Hepatocyte (in vitro differentiated cells): ENCODE results near the gene TCEANC2. TPM values are rescaled to one million over a fixed set of nuclear protein-coding genes. Genes with fewer than 3 reads are reported as not detected.

ENCODE experiments used
- DNase-seq: peaks from one replicate; pipeline ENCODE4 v3.0.0-alpha.2; 2016; ENCODE audit warnings: low spot score
- H2AFZ ChIP-seq: fragments of 200-600 bp; sonication (generic); 2 replicates; pipeline ENCODE4 v1.6.0; 2016; ENCODE audit warnings: antibody characterized with exemption, mild to moderate bottlenecking
- H3K27ac ChIP-seq: fragments of 200-600 bp; sonication (generic); 2 replicates; pipeline ENCODE4 v1.5.1; 2016; ENCODE audit warnings: mild to moderate bottlenecking
- H3K27me3 ChIP-seq: fragments of 200-600 bp; sonication (generic); 2 replicates; pipeline ENCODE4 v1.6.1; 2016
- H3K36me3 ChIP-seq: fragments of 200-600 bp; sonication (generic); replicated peaks from 2 replicates; pipeline ENCODE4 v1.5.1; 2016; ENCODE audit warnings: low read depth; ENCODE audit not compliant: insufficient read depth
- H3K4me1 ChIP-seq: fragments of 200-600 bp; sonication (generic); 2 replicates; pipeline ENCODE4 v1.5.1; 2016; ENCODE audit warnings: mild to moderate bottlenecking, moderate library complexity; ENCODE audit not compliant: insufficient read depth
- H3K4me2 ChIP-seq: fragments of 200-600 bp; sonication (generic); 2 replicates; pipeline ENCODE4 v1.6.0; 2016
- H3K4me3 ChIP-seq: fragments of 200-600 bp; sonication (generic); 2 replicates; pipeline ENCODE4 v1.5.1; 2016; ENCODE audit warnings: mild to moderate bottlenecking
- H3K79me2 ChIP-seq: fragments of 200-600 bp; sonication (generic); 2 replicates; pipeline ENCODE4 v1.6.0; 2017; ENCODE audit warnings: mild to moderate bottlenecking
- H3K9me2 ChIP-seq: fragments of 200-600 bp; sonication (generic); replicated peaks from 2 replicates; pipeline ENCODE4 v1.6.0; 2017; ENCODE audit warnings: mild to moderate bottlenecking; ENCODE audit not compliant: insufficient read depth
- H3K9me3 ChIP-seq: fragments of 200-600 bp; sonication (generic); 2 replicates; pipeline ENCODE4 v1.5.1; 2016; ENCODE audit warnings: low read depth, mild to moderate bottlenecking
- H4K20me1 ChIP-seq: fragments of 200-600 bp; sonication (generic); 2 replicates; pipeline ENCODE4 v1.6.0; 2016; ENCODE audit warnings: mild to moderate bottlenecking; ENCODE audit not compliant: insufficient read depth, poor library complexity, severe bottlenecking
- EZH2 ChIP-seq: fragments of 200-600 bp; sonication (generic); IDR thresholded peaks from 2 replicates; pipeline ENCODE4 v1.6.1; 2016; ENCODE audit warnings: antibody characterized with exemption, mild to moderate bottlenecking, borderline replicate concordance
- EZH2phosphoT487 ChIP-seq: fragments of 200-600 bp; sonication (generic); IDR thresholded peaks from one replicate; pipeline ENCODE4 v1.6.1; 2018; ENCODE audit warnings: antibody characterized with exemption, mild to moderate bottlenecking, low read depth, moderate library complexity; ENCODE audit not compliant: unreplicated experiment, severe bottlenecking
- WGBS: methylation state at CpG from one replicate; pipeline ENCODE4 v1.1.6; 2016; ENCODE audit warnings: low lambda C conversion rate; ENCODE audit errors: missing lambda C conversion rate; 5-methylcytosine and 5-hydroxymethylcytosine counted together
- polyA plus RNA-seq: library from polyadenylated mRNA; unstranded; fragments of >200 nt; fragmentation: Nextera tagmentation; extraction: Ambion mirVana; gene quantifications from 2 replicates; pipeline ENCODE4 v1.2.1, GENCODE V29; 2016
- total RNA-seq: library from RNA; depleted of rRNA; stranded (reverse); fragments of >200 nt; gene quantifications from 2 replicates; pipeline ENCODE4 v1.2.3, GENCODE V29; 2014
- TF ChIP-seq, protein P1 (sequence below): fragments of 200-600 bp; sonication (generic); IDR thresholded peaks from 2 replicates; pipeline ENCODE4 v1.5.1; 2016; ENCODE audit warnings: antibody characterized with exemption, mild to moderate bottlenecking; ENCODE audit not compliant: poor library complexity

The TCEANC2 gene
- total and polyA plus RNA-seq, 2 experiments from 2014 or later, result 3.0 to 3.2 TPM

DNA sequence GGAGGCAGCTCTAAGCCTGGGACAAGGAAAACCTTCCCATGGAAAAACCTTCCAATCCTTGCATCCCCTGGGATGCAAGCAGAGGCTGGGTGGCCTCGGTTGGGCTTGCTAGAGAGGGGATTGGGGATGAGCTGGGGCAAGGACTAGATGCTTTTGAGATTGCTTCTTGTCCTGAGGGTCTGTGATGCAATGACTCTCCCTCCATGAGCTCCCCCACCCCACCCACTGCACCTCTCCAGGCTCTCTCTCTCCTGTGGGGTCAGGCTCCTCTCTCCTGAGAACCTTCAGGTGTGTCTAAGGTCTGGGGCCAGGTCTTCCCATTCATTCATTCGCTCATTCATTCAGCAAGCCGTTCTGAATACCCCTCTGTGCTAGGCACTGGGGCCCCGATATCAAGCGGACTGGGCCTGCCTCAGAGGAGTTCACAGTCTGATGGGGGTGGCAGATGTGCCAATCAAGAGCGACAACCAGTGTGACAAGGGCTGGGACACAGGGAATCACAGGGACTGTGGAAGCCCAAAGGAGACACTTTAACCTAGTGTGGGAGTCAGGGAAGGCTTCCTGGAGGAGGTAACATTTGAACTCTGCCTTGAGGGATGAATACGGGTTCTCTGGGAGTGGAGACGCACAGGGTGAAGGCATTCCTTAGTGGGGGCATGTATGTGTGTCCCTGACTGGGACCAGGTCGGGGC, 41.9 kb upstream of the TCEANC2 start:
- Histone ChIP-seq H3K4me3 (no peak overlapping the region), H3K4me2 (no peak overlapping the region), H3K27me3 (no peaks in the 10 kb centered on the region), H3K9me3 (no peaks in the 10 kb centered on the region), H3K9me2 (no peaks in the 10 kb centered on the region), H3K79me2 (no peaks in the 10 kb centered on the region), H4K20me1 (no peaks in the 10 kb centered on the region), H3K27ac (no peak overlapping the region), H3K4me1 (peaks cover 6% of the 10 kb centered on the region), H2AFZ (no peak overlapping the region), H3K36me3 (no peaks in the 10 kb centered on the region)
- TF ChIP-seq EZH2phosphoT487 (no peak), EZH2 (no peak)
- TF ChIP-seq, protein P1, sequence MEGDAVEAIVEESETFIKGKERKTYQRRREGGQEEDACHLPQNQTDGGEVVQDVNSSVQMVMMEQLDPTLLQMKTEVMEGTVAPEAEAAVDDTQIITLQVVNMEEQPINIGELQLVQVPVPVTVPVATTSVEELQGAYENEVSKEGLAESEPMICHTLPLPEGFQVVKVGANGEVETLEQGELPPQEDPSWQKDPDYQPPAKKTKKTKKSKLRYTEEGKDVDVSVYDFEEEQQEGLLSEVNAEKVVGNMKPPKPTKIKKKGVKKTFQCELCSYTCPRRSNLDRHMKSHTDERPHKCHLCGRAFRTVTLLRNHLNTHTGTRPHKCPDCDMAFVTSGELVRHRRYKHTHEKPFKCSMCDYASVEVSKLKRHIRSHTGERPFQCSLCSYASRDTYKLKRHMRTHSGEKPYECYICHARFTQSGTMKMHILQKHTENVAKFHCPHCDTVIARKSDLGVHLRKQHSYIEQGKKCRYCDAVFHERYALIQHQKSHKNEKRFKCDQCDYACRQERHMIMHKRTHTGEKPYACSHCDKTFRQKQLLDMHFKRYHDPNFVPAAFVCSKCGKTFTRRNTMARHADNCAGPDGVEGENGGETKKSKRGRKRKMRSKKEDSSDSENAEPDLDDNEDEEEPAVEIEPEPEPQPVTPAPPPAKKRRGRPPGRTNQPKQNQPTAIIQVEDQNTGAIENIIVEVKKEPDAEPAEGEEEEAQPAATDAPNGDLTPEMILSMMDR, result no peak
- no peak for DNase-seq
- 88% methylated on average over 9 of the region's 9 CpGs for WGBS

DNA sequence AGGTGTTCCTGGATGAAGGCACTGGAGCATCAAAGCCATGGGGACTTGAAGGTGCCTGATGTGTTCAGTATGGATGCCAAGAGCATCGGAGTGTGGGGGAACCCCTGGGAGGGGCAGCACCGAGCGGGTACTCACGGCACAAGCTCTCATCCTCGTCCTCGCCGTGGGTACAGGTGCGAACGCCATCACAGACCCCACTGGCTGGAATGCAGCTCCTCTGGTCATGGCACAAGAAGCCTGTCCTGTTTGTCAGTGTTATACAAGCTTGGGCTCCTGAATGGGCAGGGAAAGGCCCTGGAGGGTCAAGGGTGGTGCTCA, 41.4 kb upstream of the TCEANC2 start:
- Histone ChIP-seq H2AFZ (no peak overlapping the region), H3K27me3 (no peaks in the 10 kb centered on the region), H3K36me3 (no peaks in the 10 kb centered on the region), H4K20me1 (no peaks in the 10 kb centered on the region), H3K9me2 (no peaks in the 10 kb centered on the region), H3K4me2 (no peak overlapping the region), H3K27ac (no peak overlapping the region), H3K9me3 (no peaks in the 10 kb centered on the region), H3K79me2 (no peaks in the 10 kb centered on the region), H3K4me3 (no peak overlapping the region), H3K4me1 (peaks cover 6% of the 10 kb centered on the region)
- DNase-seq, result no peak
- TF ChIP-seq, protein P1, result no peak
- no peak for TF ChIP-seq EZH2phosphoT487
- 95% methylated on average over 9 of the region's 9 CpGs for WGBS

DNA sequence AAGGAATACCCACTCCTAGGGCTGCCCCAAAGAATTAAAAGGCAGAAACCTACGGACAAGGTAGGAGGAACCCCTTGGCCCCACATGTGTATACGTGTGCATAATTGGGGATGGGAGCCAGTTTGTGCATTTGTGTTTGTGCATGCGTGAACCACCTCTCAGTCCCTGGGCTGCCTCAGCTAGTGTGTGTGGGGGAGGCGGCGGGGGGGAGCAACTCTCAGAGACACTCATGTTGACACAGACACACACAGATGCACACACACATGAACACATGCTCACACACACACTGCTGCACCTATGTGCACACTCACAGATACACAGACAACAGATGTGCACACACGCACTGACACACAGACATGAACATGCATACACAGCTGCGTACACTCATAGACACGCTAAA, 40.5 kb upstream of the TCEANC2 start:
- Histone ChIP-seq H3K4me2 (no peak overlapping the region), H3K36me3 (no peaks in the 10 kb centered on the region), H3K9me2 (no peaks in the 10 kb centered on the region), H3K4me1 (peaks cover 9% of the 10 kb centered on the region), H3K27me3 (no peaks in the 10 kb centered on the region), H2AFZ (no peak overlapping the region), H3K79me2 (no peaks in the 10 kb centered on the region), H4K20me1 (no peaks in the 10 kb centered on the region), H3K9me3 (no peaks in the 10 kb centered on the region), H3K27ac (no peak overlapping the region), H3K4me3 (no peak overlapping the region)
- no peak for DNase-seq
- TF ChIP-seq EZH2 (no peak), EZH2phosphoT487 (no peak)
- TF ChIP-seq, protein P1, result no peak
- 97% methylated on average over 8 of the region's 8 CpGs for WGBS
